ENCODE results near the gene PCK2.
A peak's percentile ranks its signal among the peaks of the same experiment; 100 is the strongest.

PCK2 gene

GRCh38 chr14:24079491-24080141 is 14.5 kb upstream of the PCK2 start:
- H3K4me3 ChIP-seq = no peak overlapping the region
- no peak overlapping the region for H3K27ac ChIP-seq
- TF ChIP-seq, protein P1, sequence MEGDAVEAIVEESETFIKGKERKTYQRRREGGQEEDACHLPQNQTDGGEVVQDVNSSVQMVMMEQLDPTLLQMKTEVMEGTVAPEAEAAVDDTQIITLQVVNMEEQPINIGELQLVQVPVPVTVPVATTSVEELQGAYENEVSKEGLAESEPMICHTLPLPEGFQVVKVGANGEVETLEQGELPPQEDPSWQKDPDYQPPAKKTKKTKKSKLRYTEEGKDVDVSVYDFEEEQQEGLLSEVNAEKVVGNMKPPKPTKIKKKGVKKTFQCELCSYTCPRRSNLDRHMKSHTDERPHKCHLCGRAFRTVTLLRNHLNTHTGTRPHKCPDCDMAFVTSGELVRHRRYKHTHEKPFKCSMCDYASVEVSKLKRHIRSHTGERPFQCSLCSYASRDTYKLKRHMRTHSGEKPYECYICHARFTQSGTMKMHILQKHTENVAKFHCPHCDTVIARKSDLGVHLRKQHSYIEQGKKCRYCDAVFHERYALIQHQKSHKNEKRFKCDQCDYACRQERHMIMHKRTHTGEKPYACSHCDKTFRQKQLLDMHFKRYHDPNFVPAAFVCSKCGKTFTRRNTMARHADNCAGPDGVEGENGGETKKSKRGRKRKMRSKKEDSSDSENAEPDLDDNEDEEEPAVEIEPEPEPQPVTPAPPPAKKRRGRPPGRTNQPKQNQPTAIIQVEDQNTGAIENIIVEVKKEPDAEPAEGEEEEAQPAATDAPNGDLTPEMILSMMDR (IDR thresholded peaks at IDR 0.05) = no peak
- no peak for DNase-seq (ENCODE audit: low spot score)

- H3K4me3 ChIP-seq = no peak overlapping the region
- TF ChIP-seq, protein P1 (IDR thresholded peaks at IDR 0.05) = no peak
- no peak for DNase-seq (ENCODE audit: low spot score)
- H3K27ac ChIP-seq = no peak overlapping the region
Observed at GRCh38 chr14:24080142-24080530, 14.0 kb upstream of the PCK2 start.

DNA sequence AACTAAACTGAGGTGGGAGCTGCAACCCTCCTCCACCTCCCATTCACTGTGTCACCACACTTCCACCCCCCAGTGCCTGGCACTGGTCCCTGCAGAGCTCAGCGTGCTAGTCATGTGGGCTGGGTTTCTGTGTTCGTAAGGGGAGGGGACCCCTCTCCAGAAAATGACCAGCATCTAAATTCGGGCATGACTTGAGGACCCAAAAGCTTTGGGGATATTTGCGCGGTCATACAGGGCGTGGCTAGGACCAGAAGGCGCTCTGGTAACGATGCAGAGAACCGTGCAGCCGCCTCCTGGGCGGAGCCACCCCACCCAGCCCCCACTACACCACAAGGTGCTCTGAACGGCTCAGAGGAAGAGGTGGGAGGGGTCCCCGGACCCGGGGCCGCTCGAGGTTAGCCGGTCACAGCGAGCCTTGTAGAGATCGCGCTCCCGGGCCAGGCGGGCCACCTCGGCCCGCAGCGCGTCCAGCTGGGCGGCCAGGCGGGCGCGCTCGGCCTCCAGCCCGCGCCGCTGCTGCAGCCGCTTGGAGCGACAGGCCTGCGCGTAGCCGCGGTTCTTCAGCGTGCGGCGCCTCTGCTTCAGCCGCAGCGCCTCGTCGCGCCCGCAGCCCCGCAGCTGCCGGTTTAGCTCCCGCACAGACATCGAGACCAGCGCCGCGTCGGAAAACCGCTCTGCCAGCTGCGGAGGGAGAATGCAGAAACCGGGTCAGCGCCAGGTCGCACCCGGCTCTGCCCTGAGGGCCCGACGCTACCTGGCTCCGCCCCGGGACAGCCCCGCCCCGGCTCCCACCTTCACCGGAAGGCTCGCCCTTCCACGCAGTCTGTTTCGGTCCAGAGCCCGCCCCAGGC is 13.0 kb upstream of the PCK2 start:
- no peak overlapping the region for H3K27ac ChIP-seq
- peak overlapping the region; percentile 71 for H3K4me3 ChIP-seq
- no peak for DNase-seq (ENCODE audit: low spot score)
- TF ChIP-seq, protein P1 (IDR thresholded peaks at IDR 0.05) = no peak

DNA sequence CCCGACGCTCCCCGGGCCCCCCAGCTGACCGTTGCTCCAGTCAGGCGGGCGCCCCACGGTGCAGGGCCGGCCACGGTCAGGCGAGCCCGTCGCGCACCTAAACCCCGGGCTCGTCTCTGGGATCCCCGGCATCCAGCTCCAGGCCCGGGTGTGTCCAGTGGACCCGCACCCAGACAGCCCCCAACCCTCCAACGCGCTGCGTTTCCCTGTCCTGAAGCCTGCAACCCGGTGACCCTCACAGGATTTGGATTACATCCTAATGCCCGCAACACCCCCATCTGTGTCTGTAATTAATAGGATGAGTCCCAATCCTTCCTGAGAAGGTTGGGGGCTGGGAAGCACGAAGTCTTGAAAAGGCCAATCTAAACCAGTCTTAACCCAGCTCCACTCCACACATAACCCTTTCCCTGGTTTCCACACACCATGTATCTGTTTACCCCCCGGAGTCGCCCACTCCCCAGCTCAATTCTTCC is 12.3 kb upstream of the PCK2 start:
- no peak for DNase-seq (ENCODE audit: low spot score)
- Histone ChIP-seq H3K4me3 (peak overlapping the region; percentile 71), H3K27ac (no peak overlapping the region)
- TF ChIP-seq, protein P1 (IDR thresholded peaks at IDR 0.05) = no peak

DNA sequence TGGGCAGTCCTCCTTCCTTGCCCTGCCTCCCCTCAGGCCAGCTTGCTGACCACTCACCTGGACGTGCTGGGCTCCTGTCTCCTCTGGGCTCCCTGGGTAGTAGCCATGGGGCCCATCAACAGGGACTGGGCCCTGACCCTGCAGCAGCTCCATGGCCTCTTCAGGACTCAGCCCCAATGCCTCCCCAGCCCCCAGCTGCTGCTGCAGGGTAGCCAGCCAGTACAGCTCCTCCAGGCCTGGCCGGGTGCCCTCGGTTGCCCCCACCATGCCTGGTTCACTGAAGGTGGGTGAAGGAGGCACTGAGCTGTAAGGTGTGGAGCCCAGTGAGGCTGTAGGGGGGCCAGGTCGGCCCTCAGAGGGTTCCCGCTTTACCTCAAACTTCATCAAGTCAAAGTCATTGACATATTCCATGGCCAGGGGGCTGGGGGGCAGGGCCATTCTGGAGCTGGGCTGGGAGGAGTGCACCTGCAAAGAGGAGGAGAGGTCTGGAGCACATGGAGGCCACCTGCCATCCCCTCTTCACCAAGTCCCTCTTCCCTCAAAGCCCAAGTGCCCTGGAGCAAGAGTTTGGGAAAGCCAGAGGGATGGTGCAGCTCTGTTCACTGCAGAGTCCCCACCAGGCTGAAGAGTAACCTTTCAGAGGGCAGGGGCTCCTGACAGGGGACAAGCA is 11.6 kb upstream of the PCK2 start:
- DNase-seq (ENCODE audit: low spot score) = no peak
- TF ChIP-seq, protein P1 (IDR thresholded peaks at IDR 0.05) = no peak
- H3K27ac ChIP-seq = no peak overlapping the region
- no peak overlapping the region for H3K4me3 ChIP-seq

DNA sequence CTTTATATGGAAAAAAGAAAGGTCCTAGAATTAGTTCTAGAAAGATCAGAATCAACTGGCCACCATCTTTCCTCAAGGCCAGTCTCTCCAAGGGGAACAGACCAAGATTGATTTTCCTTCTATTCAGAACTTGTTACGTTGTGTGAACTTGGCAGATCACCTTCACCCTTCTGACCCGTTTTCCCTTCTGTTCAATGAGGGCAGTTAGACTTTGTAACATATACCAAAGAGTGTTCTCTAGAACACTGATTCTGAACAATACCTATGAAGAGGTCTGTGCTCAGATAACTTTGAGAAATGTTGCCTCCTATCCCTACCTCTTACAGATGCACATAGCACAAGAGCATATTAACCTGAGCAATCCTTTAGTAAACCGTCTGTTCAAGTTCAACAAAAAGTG is 10.6 kb upstream of the PCK2 start:
- DNase-seq (ENCODE audit: low spot score) = no peak
- Histone ChIP-seq H3K4me3 (no peak overlapping the region), H3K27ac (no peak overlapping the region)
- TF ChIP-seq, protein P1 (IDR thresholded peaks at IDR 0.05) = no peak

All from coronary artery (tissue), 2 donors.